HEK293T (cell line): Measurements from ENCODE around the gene OLIG3.

ENCODE experiments used
- BHLHE40 ChIP-seq: fragments of 450-650 bp; IDR thresholded peaks from 2 replicates; pipeline ENCODE4 v1.6.1; 2016; ENCODE audit warnings: mild to moderate bottlenecking, moderate library complexity, borderline replicate concordance
- CTBP1 ChIP-seq: fragments of 450-650 bp; IDR thresholded peaks from 2 replicates; pipeline ENCODE4 v1.6.1; 2016; ENCODE audit warnings: borderline replicate concordance
- FOXA1 ChIP-seq: fragments of 450-650 bp; IDR thresholded peaks from 2 replicates; pipeline ENCODE4 v1.6.1; 2016; ENCODE audit warnings: mild to moderate bottlenecking
- FOXM1 ChIP-seq: fragments of 450-650 bp; IDR thresholded peaks from 2 replicates; pipeline ENCODE4 v1.6.1; 2017; ENCODE audit warnings: mild to moderate bottlenecking, borderline replicate concordance
- HDGF ChIP-seq: fragments of 450-650 bp; IDR thresholded peaks from 2 replicates; pipeline ENCODE4 v1.6.1; 2017; ENCODE audit warnings: antibody characterized with exemption, borderline replicate concordance
- SP1 ChIP-seq: fragments of 450-650 bp; IDR thresholded peaks from 2 replicates; pipeline ENCODE4 v1.6.1; 2017
- TARDBP ChIP-seq: fragments of 450-650 bp; IDR thresholded peaks from 2 replicates; pipeline ENCODE4 v1.6.1; 2016
- ZNF384 ChIP-seq: fragments of 450-650 bp; IDR thresholded peaks from 2 replicates; pipeline ENCODE4 v1.6.1; 2016

DNA sequence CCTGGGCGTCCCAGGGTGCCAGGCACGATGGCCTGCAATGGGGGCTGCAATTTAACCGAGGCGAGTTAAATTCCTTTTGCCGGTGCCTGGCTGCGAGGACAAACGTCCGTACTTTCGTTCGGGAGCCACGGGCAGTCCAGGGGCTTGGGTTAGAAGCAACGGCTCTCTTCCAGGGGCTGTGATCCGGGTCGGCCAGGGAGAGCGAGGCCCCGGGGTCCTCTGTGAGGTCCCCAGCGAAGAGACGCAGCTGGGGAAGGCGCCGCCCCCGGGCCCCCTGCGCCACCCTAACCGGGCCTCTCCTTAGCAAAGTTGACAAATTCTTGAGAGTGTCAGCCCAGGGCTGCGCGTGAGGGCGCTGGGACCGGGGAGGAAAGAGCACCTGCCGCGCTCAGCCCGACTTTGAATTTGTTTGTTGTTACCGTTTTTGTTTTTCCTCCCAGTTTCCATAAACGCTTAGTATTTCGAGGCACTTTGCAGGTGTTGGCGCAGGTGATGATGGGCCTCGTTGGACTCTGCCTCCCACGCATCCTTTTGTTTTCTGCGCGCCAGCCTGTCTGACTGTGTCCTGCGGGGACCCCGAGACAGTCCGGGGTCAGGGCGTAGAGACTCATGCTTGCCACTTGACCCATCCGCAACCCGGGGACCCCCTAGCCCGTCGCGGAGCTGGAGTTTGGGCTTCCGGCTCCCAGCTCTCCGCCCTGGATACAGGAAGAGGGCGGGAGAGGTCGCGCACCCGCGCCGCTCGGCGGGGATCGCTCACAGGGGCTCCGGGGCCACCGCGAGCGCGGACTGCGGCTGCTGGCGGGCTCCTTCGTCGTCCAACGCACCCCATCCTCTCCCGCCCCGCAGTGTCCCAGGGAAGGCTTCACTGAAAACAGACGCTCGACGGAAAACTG, 5.8 kb downstream of the OLIG3 start:
- TF ChIP-seq HDGF (no peak), FOXA1 (no peak), BHLHE40 (no peak), SP1 (no peak), ZNF384 (no peak), CTBP1 (no peak), TARDBP (no peak), FOXM1 (no peak)
